Measurements from ENCODE around the gene ACSF3. TPM values are rescaled to one million over a fixed set of nuclear protein-coding genes. Genes with fewer than 3 reads are reported as not detected.

ACSF3 gene
- total RNA-seq, 1 experiment from 2014 or later = 21.8 TPM

- Histone ChIP-seq H3K36me3 (0 out of 2 replicates have a peak, but pooled peaks cover 6% of the 10 kb centered on the region), H3K27me3 (no peaks in the 10 kb centered on the region), H3K9me3 (no peaks in the 10 kb centered on the region), H3K4me3 (no peak overlapping the region)
- DNase-seq = no peak
Observed at GRCh38 chr16:89120921-89121351, 27.3 kb downstream of the ACSF3 start.

- H3K27me3 ChIP-seq = no peaks in the 10 kb centered on the region
- no peaks in the 10 kb centered on the region for H3K9me3 ChIP-seq
- H3K4me3 ChIP-seq = no peak overlapping the region
- no peak for DNase-seq
- H3K36me3 ChIP-seq = 0 out of 2 replicates have a peak, but pooled peaks cover 6% of the 10 kb centered on the region
Observed at GRCh38 chr16:89121691-89122321, 28.2 kb downstream of the ACSF3 start.

DNA sequence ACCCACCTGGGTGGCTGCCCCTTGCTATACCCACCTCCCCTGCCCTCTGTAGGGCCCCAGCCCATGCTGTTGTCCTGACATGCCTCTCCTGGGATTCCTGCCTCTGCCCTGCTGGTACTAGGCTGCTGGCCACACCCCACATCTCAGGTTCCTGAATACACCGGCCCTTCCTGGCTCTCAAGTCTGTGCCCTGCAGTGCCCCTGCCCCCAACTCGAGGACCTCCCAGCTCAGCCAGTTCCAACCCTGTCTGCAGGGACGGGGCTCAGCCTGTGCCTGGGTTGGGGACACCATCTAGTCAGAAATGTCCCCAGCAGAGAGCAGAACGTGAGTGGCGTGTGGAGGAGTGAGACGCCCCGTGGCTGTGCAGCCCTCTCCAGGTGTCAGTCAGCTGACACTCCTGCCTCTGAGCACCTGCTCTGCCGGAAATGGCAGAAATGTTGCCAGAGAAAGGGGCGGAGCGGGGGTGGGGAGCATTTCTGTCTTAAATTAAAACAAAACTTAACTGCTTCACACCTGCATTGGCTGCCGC, 28.7 kb downstream of the ACSF3 start:
- Histone ChIP-seq H3K36me3 (0 out of 2 replicates have a peak, but pooled peaks cover 6% of the 10 kb centered on the region), H3K9me3 (no peaks in the 10 kb centered on the region), H3K4me3 (no peak overlapping the region), H3K27me3 (no peaks in the 10 kb centered on the region)
- DNase-seq = no peak

DNA sequence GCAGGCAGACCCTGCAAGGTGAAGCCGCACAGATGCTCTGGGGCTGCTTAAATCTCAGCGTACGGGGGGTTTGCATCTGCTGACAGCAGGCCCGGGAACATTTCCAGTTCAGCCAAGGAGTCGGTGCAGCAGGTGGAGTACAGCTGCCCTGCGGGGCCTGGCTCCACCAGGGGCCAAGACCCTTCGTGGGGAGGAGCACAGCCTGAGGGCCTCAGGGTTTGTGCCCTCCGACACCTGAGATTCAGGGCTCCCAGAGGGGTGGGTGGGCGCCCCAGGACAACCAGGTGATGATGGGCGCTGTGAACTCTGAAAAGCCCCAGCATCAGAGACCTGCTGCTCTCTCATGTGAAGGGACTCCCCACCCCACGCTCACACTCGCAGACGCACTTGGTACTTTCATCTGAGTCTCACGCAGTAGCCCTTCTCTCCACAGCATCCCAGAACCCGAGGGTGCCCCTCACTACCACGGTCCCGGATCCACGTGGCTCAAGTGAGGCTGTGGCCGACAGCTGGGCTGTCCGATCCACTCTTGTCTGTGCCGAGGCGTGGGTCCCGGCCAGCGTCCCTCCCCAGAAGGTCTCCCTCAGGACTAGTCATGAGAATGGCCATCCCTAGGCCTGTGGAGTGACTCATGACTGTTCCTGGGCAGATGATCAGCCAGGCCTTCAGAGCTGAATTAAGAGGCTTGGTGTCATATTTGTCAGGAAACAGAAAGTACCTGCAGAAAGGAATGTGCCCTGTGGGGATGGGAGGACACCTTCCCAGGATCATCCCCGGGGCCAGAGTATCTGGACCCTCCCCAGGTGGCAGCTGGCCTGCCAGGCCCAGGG, 29.6 kb downstream of the ACSF3 start:
- no peak for DNase-seq

GRCh38 chr16:89123831-89124100, 30.1 kb downstream of the ACSF3 start:
- Histone ChIP-seq H3K4me3 (no peak overlapping the region), H3K36me3 (peaks cover 6% of the 10 kb centered on the region; the same call in 1 of the 2 replicates), H3K27me3 (no peaks in the 10 kb centered on the region), H3K9me3 (no peaks in the 10 kb centered on the region)
- no peak for DNase-seq

More for the DNA sequence above, 29.6 kb downstream of the ACSF3 start:
- Histone ChIP-seq H3K36me3 (peaks cover 6% of the 10 kb centered on the region; the same call in 1 of the 2 replicates), H3K9me3 (no peaks in the 10 kb centered on the region), H3K4me3 (no peak overlapping the region), H3K27me3 (no peaks in the 10 kb centered on the region)

GRCh38 chr16:89129378-89129777, 35.7 kb downstream of the ACSF3 start:
- no peak for DNase-seq
- Histone ChIP-seq H3K4me3 (no peak overlapping the region), H3K36me3 (peaks cover 12% of the 10 kb centered on the region), H3K27me3 (no peaks in the 10 kb centered on the region), H3K9me3 (0 out of 2 replicates have a peak, but pooled peaks cover 5% of the 10 kb centered on the region)

DNA sequence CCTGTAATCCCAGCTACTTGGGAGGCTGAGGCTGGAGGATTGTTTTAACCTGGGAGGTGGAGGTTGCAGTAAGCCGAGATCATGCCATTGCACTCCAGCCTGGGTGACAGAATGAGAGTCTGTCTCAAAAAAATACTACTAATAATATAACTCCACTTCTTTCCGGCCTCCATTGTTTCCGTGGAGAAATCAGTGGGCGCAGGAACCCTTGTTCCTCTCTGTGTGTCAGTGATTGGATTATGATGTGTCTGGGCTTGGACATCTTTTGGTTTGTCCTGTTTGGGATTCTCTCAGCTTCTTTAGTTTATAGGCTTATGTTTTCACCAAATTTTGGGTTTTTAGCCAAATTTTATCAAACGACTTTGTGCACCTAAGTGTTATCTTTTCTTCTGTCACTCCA, 36.8 kb downstream of the ACSF3 start:
- no peak for DNase-seq
- peaks cover 12% of the 10 kb centered on the region for H3K36me3 ChIP-seq
- 0 out of 2 replicates have a peak, but pooled peaks cover 5% of the 10 kb centered on the region for H3K9me3 ChIP-seq
- H3K27me3 ChIP-seq = no peaks in the 10 kb centered on the region
- no peak overlapping the region for H3K4me3 ChIP-seq

DNA sequence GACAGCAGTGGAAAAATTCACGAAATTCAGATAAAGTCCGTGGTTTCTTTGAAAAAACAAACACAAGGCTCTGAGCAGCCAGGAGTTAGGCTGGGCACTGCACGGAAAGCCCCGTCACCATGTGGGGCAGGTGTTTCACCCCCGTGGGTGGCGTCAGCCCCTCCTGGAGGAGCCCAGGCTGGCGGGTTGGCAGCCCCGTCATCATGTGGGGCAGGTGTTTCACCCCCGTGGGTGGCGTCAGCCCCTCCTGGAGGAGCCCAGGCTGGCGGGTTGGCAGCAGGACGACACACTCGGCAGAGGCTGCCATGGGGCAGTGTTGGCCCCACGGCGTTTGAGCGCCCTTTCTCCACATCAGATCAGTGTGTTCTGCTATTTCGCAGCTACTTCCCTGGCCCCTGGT, 38.1 kb downstream of the ACSF3 start:
- Histone ChIP-seq H3K9me3 (0 out of 2 replicates have a peak, but pooled peaks cover 5% of the 10 kb centered on the region), H3K27me3 (no peaks in the 10 kb centered on the region), H3K36me3 (peaks cover 12% of the 10 kb centered on the region), H3K4me3 (no peak overlapping the region)
- no peak for DNase-seq

- H3K4me3 ChIP-seq = no peak overlapping the region
- DNase-seq = no peak
- peaks cover 12% of the 10 kb centered on the region for H3K36me3 ChIP-seq
- H3K27me3 ChIP-seq = no peaks in the 10 kb centered on the region
- H3K9me3 ChIP-seq = 0 out of 2 replicates have a peak, but pooled peaks cover 5% of the 10 kb centered on the region
Observed at GRCh38 chr16:89132194-89133005, 38.7 kb downstream of the ACSF3 start.

DNA sequence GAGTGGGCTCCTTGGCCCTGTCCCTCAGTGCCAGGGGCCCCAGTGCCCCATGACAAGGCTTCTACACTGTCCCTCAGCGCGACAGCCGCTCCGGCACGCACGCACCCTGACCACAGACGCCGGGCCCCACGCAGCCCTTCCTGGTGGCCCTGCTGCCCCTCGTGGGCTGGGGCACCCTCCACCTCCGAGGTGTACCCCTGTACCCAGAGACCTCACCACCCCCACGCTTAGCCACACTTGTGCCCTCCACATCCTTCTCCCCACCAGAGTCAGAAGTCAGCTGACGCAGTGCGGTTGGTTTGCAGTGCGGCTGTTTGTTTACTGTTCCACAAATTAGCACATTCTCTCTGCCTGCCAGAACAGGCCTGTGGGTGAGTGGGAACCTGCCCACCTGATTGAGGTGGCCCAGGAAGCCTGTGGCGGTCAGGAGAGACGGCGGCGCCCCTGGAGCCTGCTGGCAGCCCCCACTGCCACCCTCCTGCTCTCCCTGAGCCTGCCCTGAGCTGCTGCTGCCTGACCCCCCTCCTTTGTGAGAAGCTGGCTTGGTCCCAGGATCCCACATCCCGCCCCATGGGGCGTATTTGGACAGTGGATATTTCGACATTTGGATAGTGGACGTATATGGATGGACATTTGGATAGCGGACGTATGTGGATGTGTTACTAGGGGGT, 39.9 kb downstream of the ACSF3 start:
- H3K9me3 ChIP-seq = 0 out of 2 replicates have a peak, but pooled peaks cover 5% of the 10 kb centered on the region
- no peak overlapping the region for H3K4me3 ChIP-seq
- H3K27me3 ChIP-seq = no peaks in the 10 kb centered on the region
- no peak for DNase-seq
- H3K36me3 ChIP-seq = peaks cover 12% of the 10 kb centered on the region

DNA sequence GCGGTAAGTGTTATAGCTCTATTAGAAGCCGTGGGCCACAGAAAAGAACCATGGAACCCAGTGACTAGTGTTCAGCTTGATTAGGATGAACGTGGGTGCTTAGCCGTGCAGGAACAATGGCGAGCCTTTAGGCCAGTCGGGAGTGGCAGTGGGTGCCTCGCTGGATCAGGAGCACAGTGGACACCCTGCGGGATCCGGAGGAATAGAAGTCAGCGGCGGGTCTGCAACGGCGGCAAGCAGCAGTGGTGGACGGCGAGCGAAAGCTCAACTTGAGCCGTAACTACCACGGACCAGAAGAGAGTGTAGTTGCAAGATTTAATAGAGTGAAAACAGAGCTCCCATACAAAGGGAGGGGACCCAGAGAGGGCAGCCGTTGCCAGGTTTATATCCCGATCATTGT, 40.6 kb downstream of the ACSF3 start:
- 0 out of 2 replicates have a peak, but pooled peaks cover 5% of the 10 kb centered on the region for H3K9me3 ChIP-seq
- no peak overlapping the region for H3K4me3 ChIP-seq
- DNase-seq = no peak
- H3K36me3 ChIP-seq = peaks cover 9% of the 10 kb centered on the region
- H3K27me3 ChIP-seq = no peaks in the 10 kb centered on the region

- Histone ChIP-seq H3K36me3 (0 out of 2 replicates have a peak, but pooled peaks cover 2% of the 10 kb centered on the region), H3K9me3 (no peaks in the 10 kb centered on the region), H3K4me3 (no peak overlapping the region), H3K27me3 (no peaks in the 10 kb centered on the region)
- DNase-seq = no peak
Observed at GRCh38 chr16:89135166-89135565, 41.5 kb downstream of the ACSF3 start.

- Histone ChIP-seq H3K27me3 (no peaks in the 10 kb centered on the region), H3K9me3 (no peaks in the 10 kb centered on the region), H3K36me3 (no peaks in the 10 kb centered on the region), H3K4me3 (no peak overlapping the region)
- DNase-seq = no peak
Observed at GRCh38 chr16:89135971-89136765, 42.5 kb downstream of the ACSF3 start.

DNA sequence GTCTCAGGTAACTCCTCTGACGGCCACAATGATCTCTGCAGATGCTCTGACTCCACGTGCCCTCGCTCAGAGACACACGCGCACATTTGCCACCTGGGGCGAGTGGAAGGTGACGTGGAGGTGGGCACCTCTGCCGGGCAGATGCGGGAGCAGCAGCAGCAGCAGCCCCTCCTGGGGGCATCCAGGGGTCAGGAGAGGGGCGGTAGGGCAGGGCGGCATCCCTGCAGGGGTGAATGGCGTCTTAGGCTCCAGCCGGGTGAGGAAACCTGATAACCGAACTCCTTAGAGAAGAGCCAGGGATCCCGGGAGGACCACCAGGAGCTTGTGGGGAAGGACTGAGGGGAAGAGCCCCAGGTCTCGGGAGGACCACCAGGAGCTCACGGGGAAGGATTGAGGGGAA, 43.3 kb downstream of the ACSF3 start:
- Histone ChIP-seq H3K36me3 (no peaks in the 10 kb centered on the region), H3K27me3 (no peaks in the 10 kb centered on the region), H3K4me3 (no peak overlapping the region), H3K9me3 (no peaks in the 10 kb centered on the region)
- no peak for DNase-seq

- H3K9me3 ChIP-seq = no peaks in the 10 kb centered on the region
- no peak for DNase-seq
- H3K27me3 ChIP-seq = no peaks in the 10 kb centered on the region
- H3K4me3 ChIP-seq = no peak overlapping the region
- H3K36me3 ChIP-seq = no peaks in the 10 kb centered on the region
Observed at GRCh38 chr16:89137666-89138512, 44.2 kb downstream of the ACSF3 start.

All from MG63 (cell line).